NCI-H2171 (cell line): ENCODE results near the gene ATP10A.

ENCODE experiments used
- DNase-seq: peaks from one replicate; lab custom pipeline; 2025; lab: John Stamatoyannopoulos, UW

Gene ATP10A

GRCh38 chr15:25863111-25863967 lies at the start of gene ATP10A:
TSS of gene ATP10A (minus strand) at chr15:25863327. CDS start at chr15:25863096, 231 bp downstream.
- no peak for DNase-seq

- no peak for DNase-seq
Measured at GRCh38 chr15:25912035-25912434, 48.9 kb upstream of the ATP10A start.

DNA sequence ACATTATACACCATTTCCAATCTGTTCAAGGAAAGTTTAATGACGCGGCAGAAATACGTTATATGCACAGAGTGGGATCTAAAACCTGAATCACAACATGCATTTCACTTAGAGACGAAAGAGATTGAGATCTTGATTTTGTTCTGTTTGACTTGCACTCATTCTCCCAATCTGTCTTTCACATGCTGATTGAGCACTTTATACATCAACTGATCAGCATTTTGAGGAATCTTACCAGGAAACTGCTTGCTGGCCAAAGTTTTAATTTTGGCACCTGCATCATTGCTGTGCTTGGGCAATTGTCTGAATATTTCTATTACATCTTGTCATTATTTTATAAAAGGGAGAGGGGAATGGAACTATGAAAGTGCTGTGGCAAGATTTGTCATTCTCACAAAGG lies 47.7 kb upstream of the ATP10A start:
- DNase-seq, result no peak

DNA sequence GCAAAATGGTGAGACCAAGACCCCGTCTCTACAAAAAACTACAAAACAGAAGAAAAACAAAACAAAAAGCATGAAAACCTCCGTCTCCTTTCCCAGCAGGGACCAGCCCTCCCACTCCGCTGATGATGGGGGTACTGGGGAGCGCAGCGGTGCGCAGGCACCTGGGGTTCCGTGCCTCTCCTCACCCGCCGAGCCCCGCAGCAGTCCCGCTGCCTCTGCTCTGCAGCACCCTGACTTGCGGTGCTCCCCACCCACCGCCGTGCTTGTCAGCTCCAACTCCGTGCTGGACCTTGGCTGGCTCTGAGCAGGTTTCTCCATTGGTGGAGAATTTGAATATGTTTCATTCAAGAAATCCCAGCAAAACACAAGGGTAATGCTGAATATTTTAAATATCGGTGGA lies 46.7 kb upstream of the ATP10A start:
- no peak for DNase-seq

GRCh38 chr15:25909325-25909724 lies 46.2 kb upstream of the ATP10A start:
- no peak for DNase-seq

- no peak for DNase-seq
Measured at GRCh38 chr15:25905140-25905539, 42.0 kb upstream of the ATP10A start.

- no peak for DNase-seq
Measured at GRCh38 chr15:25903024-25903581, 40.0 kb upstream of the ATP10A start.

GRCh38 chr15:25901811-25902605 lies 38.9 kb upstream of the ATP10A start:
- DNase-seq, result no peak

GRCh38 chr15:25900901-25901300 lies 37.8 kb upstream of the ATP10A start:
- no peak for DNase-seq

DNA sequence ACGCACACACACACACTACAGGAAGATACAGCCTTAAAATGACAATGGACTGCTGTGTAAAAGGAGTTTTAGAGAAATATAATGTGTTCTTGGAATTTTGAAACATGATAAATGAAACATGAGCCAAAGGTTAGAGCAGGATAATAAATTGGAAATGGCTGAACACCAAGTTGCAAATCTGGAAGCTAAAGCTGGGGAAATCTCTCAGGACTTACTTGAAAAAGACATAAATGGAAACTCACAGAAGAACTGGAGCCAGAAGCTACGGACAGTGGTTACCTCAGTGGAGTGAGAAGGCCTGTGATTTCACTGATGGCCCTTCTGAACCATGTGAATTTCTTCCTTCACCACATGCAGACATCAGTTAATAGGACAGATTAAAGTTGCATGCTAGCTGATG lies 37.3 kb upstream of the ATP10A start:
- DNase-seq, result no peak

DNA sequence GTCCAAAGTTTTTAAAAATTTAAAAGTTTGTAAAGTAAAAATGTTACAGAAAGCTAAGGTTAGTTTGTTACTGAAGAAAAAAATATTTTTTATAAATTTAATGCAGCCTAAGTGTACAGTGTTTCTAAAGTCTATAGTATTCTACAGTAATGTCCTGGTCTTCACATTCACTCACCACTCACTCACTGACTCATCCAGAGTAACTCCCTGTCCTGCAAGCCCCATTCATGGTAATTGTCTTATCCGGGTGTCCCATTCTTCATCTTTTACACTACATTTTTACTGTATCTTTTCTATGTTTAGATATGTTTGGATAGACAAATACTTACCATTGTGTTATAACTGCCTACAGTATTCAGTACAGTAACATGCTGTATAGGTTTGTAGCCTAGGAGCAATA lies 36.7 kb upstream of the ATP10A start:
- no peak for DNase-seq

DNA sequence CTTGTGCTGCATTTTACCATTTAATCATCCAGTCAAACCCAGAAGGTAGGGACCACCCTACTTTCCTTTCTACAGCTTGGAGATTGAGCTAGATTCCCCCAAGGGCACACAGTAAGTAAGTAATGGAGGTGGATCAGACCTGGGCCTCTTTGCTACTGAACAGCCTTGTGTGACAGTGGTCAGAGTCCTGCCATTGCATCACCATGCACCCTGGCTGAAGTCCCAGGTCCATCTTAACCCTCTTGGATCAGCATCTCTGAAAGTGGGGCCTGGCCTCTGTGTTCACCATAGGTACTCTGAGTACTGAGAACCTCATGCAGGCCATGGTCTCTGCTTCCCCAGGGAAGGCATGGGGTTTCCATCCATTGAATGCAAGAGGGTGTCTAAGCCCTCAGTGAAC lies 34.5 kb upstream of the ATP10A start:
- no peak for DNase-seq

DNA sequence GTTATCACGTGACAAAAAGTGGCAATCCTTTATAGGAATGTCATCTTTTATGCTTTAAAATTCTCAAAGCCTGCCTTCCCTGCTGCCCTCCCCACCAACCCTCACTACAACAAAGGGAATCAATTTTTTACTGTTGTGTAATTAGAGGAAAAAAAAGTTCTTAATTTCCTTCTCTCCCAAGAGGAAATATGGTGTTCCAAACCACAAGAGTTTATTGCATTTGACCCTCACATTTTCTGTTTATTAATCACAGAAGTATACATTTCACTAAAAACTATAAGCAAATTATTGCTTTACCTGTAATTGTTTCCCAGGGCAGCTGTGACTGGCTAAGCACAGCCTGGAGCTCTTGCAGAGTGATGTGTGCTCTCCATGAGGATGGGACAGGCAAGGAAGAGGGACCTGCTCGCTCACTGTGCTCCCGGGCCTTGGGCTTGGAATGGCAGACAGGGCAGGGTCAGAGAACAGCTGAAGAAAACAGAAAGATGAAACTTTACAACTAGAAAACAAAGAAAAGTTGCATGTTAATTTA lies 31.3 kb upstream of the ATP10A start:
- no peak for DNase-seq

- DNase-seq, result no peak
Measured at GRCh38 chr15:25893596-25893995, 30.5 kb upstream of the ATP10A start.

- no peak for DNase-seq
Measured at GRCh38 chr15:25892126-25892525, 29.0 kb upstream of the ATP10A start.

GRCh38 chr15:25891081-25891480 lies 28.0 kb upstream of the ATP10A start:
- no peak for DNase-seq

- no peak for DNase-seq
Measured at GRCh38 chr15:25890529-25890928, 27.4 kb upstream of the ATP10A start.

GRCh38 chr15:25887870-25888269 lies 24.7 kb upstream of the ATP10A start:
- no peak for DNase-seq

DNA sequence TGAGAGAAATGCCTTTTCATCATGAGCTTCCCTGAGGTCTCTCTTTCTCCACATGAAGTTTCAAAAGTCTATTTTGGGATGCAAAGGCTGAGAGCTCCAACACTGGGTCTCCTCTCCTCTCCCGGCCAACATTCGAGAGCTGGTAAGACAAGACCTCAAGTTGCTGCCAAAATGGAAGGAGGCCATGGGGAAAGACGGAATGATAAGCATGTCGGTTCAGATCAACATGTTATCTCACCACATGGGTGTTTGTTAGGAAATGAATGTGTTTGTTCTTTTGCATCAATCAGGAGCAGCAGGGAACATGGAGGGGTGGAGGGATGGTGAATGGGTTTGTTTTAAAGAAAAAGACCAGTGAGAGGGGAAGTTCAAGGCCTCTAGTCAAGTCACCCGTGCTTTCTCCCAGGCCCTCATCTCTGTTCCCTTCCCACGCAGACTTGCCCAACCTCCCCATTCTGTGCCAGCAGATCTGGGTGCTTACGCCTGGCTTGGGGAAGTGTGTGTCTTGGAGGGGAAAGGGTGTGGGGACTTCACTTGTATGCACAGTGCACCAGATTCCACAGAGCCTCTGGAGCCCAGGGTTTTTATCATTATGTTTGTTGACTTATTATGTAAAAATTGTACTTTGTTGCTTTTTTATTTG lies 23.5 kb upstream of the ATP10A start:
- no peak for DNase-seq

- DNase-seq, result no peak
Measured at GRCh38 chr15:25884370-25884769, 21.2 kb upstream of the ATP10A start.

DNA sequence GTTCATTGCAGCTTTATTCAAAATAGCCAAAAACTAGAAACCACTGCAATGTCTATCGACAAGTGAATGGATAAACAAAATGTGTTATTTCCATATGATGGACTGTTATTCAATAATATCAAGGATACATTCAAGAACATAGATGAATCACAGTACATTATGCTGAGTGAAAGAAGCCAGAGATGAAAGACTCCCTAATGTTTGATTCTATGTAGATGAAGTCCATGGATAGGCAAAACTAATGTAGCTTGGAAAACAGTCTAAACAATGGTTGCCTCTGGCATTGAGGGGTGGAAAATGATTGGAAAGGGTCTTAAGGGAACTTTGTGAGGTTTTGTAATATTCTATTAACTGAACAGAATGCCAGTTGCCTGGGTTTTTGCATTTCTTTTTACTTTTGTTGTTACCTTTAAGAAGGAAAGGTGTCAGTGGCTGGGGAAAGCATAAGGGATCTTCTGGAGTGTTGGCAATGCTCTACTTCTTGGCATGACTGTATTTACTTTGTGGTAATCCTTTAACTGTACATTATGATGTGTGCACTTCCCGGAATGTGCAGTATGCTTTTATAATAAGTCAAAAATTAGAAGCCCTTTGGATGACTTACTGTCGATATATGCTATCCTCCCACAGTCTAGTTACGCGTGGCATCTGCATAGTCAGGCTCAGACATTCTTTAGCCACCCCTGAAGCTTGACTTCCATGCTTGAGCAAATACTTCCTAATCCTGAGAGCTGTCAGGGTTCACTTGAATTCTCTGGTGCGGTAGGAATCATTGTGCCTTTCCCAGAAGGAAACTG lies 20.5 kb upstream of the ATP10A start:
- DNase-seq, result no peak
